Thymus (tissue), 11 donors: Measurements from ENCODE around the gene SLC12A5. TPM values are rescaled to one million over a fixed set of nuclear protein-coding genes. Genes with fewer than 3 reads are reported as not detected.

Experiments used
- DNase-seq, 9 donors: peaks; one replicate each; pipeline ENCODE4 v3.0.0-alpha.2; 2013; ENCODE audit warnings: low spot score in 9 of 9, low read depth in 6 of 9, missing footprints in 1 of 9
- H3K27ac ChIP-seq, 2 donors: one replicate each; pipeline ENCODE4 v1.5.1; 2013; ENCODE audit warnings: control low read depth in 1 of 2, low read depth in 1 of 2, low read length in 1 of 2, mild to moderate bottlenecking in 1 of 2, moderate library complexity in 1 of 2
- H3K27me3 ChIP-seq, 2 donors: one replicate each; pipeline ENCODE4 v1.5.1; 2013; ENCODE audit warnings: low read length in 1 of 2; ENCODE audit not compliant: control insufficient read depth in 2 of 2, insufficient read depth in 1 of 2
- H3K36me3 ChIP-seq, 2 donors: one replicate each; pipeline ENCODE4 v1.5.1; 2013; ENCODE audit warnings: low read length in 1 of 2, mild to moderate bottlenecking in 1 of 2, moderate library complexity in 1 of 2; ENCODE audit not compliant: control insufficient read depth in 2 of 2, insufficient read depth in 2 of 2
- H3K4me1 ChIP-seq, 2 donors: one replicate each; pipeline ENCODE4 v1.5.1; 2013; ENCODE audit warnings: low read length in 2 of 2; ENCODE audit not compliant: control insufficient read depth in 2 of 2, insufficient read depth in 2 of 2
- H3K4me3 ChIP-seq, 2 donors: one replicate each; pipeline ENCODE4 v1.5.1; 2013; ENCODE audit warnings: low read length in 2 of 2, control low read depth in 1 of 2, mild to moderate bottlenecking in 1 of 2
- H3K9me3 ChIP-seq, 2 donors: one replicate each; pipeline ENCODE4 v1.5.1; 2013; ENCODE audit warnings: low read length in 1 of 2, mild to moderate bottlenecking in 1 of 2; ENCODE audit not compliant: control insufficient read depth in 2 of 2, insufficient read depth in 1 of 2
- WGBS: extraction: QIAGEN DNeasy Blood & Tissue Kit; methylation state at CpG from one replicate; pipeline ENCODE4 v1.1.7; 2013; 5-methylcytosine and 5-hydroxymethylcytosine counted together
- polyA plus RNA-seq: library from polyadenylated mRNA; stranded (reverse); fragments of 200-250 nt; gene quantifications from one replicate; pipeline ENCODE4 v1.2.3, GENCODE V29; 2013
- total RNA-seq: library from RNA; stranded (reverse); fragments of 120-200 nt; gene quantifications from one replicate; pipeline ENCODE4 v1.2.4, GENCODE V29; 2013
- donor health status: healthy.

Gene SLC12A5
- total and polyA plus RNA-seq, 2 donors: 0.90 to 4.0 TPM

GRCh38 chr20:46060975-46061374, 32.0 kb downstream of the SLC12A5 start:
- Histone ChIP-seq H3K4me3 (no peak overlapping the region), H3K9me3 (peaks cover 1 to 3% of the 10 kb centered on the region in 2 donors), H3K27ac (no peak overlapping the region), H3K36me3 (peaks cover 58% of the 10 kb centered on the region in 2 donors), H3K27me3 (peaks cover 29 to 39% of the 10 kb centered on the region in 2 donors), H3K4me1 (peaks cover 3 to 5% of the 10 kb centered on the region in 2 donors)
- no peak for DNase-seq
- WGBS: 91% methylated on average over 4 of the region's 4 CpGs

GRCh38 chr20:46062151-46062550, 33.1 kb downstream of the SLC12A5 start:
- no peak for DNase-seq
- H3K4me1 ChIP-seq: peaks cover 3 to 5% of the 10 kb centered on the region in 2 donors
- no peak overlapping the region for H3K4me3 ChIP-seq
- peaks cover 1 to 3% of the 10 kb centered on the region in 2 donors for H3K9me3 ChIP-seq
- H3K27me3 ChIP-seq: peaks cover 23 to 27% of the 10 kb centered on the region in 2 donors
- peaks cover 70% of the 10 kb centered on the region in 2 donors for H3K36me3 ChIP-seq
- H3K27ac ChIP-seq: no peak overlapping the region
- 95% methylated on average over 4 of the region's 4 CpGs for WGBS

GRCh38 chr20:46062621-46063020, 33.6 kb downstream of the SLC12A5 start:
- no peak for DNase-seq
- Histone ChIP-seq H3K27ac (no peak overlapping the region), H3K36me3 (peaks cover 72% of the 10 kb centered on the region in 2 donors), H3K4me3 (no peak overlapping the region), H3K4me1 (peaks cover 3 to 5% of the 10 kb centered on the region in 2 donors), H3K9me3 (peaks cover 1 to 3% of the 10 kb centered on the region in 2 donors), H3K27me3 (peaks cover 18 to 23% of the 10 kb centered on the region in 2 donors)
- 95% methylated on average over 12 of the region's 12 CpGs for WGBS

- Histone ChIP-seq H3K27ac (no peak overlapping the region), H3K27me3 (peaks cover 13 to 17% of the 10 kb centered on the region in 2 donors), H3K9me3 (peaks cover 1 to 2% of the 10 kb centered on the region in 2 donors), H3K36me3 (peaks cover 72 to 78% of the 10 kb centered on the region in 2 donors), H3K4me1 (peaks cover 3 to 4% of the 10 kb centered on the region in 2 donors), H3K4me3 (no peak overlapping the region)
- 99% methylated on average over 8 of the region's 8 CpGs for WGBS
- DNase-seq: no peak
Observed at GRCh38 chr20:46063151-46063550, 34.1 kb downstream of the SLC12A5 start.

GRCh38 chr20:46063652-46064054, 34.6 kb downstream of the SLC12A5 start:
- H3K4me3 ChIP-seq: no peak overlapping the region
- 90% methylated on average over 3 of the region's 3 CpGs for WGBS
- H3K27ac ChIP-seq: no peak overlapping the region

GRCh38 chr20:46065006-46065405, 36.0 kb downstream of the SLC12A5 start:
- H3K36me3 ChIP-seq: peaks cover 78 to 89% of the 10 kb centered on the region in 2 donors
- no peak overlapping the region for H3K4me3 ChIP-seq
- H3K9me3 ChIP-seq: peaks cover 0 to 1% of the 10 kb centered on the region in 2 donors
- H3K27me3 ChIP-seq: peaks cover 0 to 4% of the 10 kb centered on the region in 2 donors
- 98% methylated on average over 9 of the region's 9 CpGs for WGBS
- H3K27ac ChIP-seq: no peak overlapping the region
- no peak for DNase-seq
- H3K4me1 ChIP-seq: no peaks in the 10 kb centered on the region

More at GRCh38 chr20:46063652-46064054, 34.6 kb downstream of the SLC12A5 start:
- peaks cover 8 to 12% of the 10 kb centered on the region in 2 donors for H3K27me3 ChIP-seq
- H3K4me1 ChIP-seq: peaks cover 0 to 3% of the 10 kb centered on the region in 2 donors
- peaks cover 77 to 83% of the 10 kb centered on the region in 2 donors for H3K36me3 ChIP-seq
- H3K9me3 ChIP-seq: peaks cover 0 to 1% of the 10 kb centered on the region in 2 donors
- no peak for DNase-seq

- Histone ChIP-seq H3K27me3 (no peaks in the 10 kb centered on the region), H3K36me3 (peaks cover 75 to 91% of the 10 kb centered on the region in 2 donors), H3K4me3 (no peak overlapping the region), H3K9me3 (peaks cover 0 to 1% of the 10 kb centered on the region in 2 donors), H3K27ac (no peak overlapping the region), H3K4me1 (no peaks in the 10 kb centered on the region)
- WGBS: 98% methylated on average over 3 of the region's 3 CpGs
- no peak for DNase-seq
Observed at GRCh38 chr20:46065691-46066090, 36.7 kb downstream of the SLC12A5 start.

- DNase-seq: no peak
- Histone ChIP-seq H3K36me3 (peaks cover 43 to 51% of the 10 kb centered on the region in 2 donors), H3K27ac (no peak overlapping the region)
Observed at GRCh38 chr20:46070215-46070900, 41.3 kb downstream of the SLC12A5 start.

GRCh38 chr20:46071573-46071972, 42.6 kb downstream of the SLC12A5 start:
- WGBS: 99% methylated on average over 3 of the region's 3 CpGs
- H3K4me3 ChIP-seq: no peak overlapping the region

More at GRCh38 chr20:46070215-46070900, 41.3 kb downstream of the SLC12A5 start:
- Histone ChIP-seq H3K4me3 (no peak overlapping the region), H3K4me1 (no peaks in the 10 kb centered on the region), H3K27me3 (no peaks in the 10 kb centered on the region), H3K9me3 (no peaks in the 10 kb centered on the region)
- WGBS: 98% methylated on average over 20 of the region's 20 CpGs

More at GRCh38 chr20:46071573-46071972, 42.6 kb downstream of the SLC12A5 start:
- DNase-seq: no peak
- Histone ChIP-seq H3K27ac (no peak overlapping the region), H3K36me3 (peaks cover 35 to 44% of the 10 kb centered on the region in 2 donors), H3K4me1 (no peaks in the 10 kb centered on the region), H3K27me3 (no peaks in the 10 kb centered on the region), H3K9me3 (no peaks in the 10 kb centered on the region)
